ENCODE data around the gene MYLK3. TPM values are rescaled to one million over a fixed set of nuclear protein-coding genes. Genes with fewer than 3 reads are reported as not detected.

Gene MYLK3
- total RNA-seq, 1 donor from 2014 or later: not detected

DNA sequence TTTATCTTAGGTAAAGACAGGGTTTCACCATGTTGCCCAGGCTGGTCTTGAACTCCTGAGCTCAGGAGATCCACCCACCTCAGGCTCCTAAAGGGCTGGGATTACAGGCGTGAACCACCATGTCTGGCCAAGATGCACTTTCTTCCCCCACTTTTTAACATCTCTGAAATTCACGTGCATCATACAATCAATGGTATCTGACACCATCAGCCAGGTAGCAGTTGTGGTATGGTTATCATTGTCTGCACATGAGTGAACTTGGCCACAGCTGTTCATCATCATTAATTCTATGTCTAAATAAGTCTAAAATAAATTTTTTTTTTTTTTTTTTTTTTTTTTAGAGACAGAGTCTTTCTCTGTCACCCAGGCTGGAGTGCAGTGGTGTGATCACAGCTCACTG is 34.2 kb upstream of the MYLK3 start:
- no peak overlapping the region for H3K4me3 ChIP-seq (ENCODE audit: low read depth, low read length)
- no peak for DNase-seq (ENCODE audit: low read depth)
- TF ChIP-seq, protein P1, sequence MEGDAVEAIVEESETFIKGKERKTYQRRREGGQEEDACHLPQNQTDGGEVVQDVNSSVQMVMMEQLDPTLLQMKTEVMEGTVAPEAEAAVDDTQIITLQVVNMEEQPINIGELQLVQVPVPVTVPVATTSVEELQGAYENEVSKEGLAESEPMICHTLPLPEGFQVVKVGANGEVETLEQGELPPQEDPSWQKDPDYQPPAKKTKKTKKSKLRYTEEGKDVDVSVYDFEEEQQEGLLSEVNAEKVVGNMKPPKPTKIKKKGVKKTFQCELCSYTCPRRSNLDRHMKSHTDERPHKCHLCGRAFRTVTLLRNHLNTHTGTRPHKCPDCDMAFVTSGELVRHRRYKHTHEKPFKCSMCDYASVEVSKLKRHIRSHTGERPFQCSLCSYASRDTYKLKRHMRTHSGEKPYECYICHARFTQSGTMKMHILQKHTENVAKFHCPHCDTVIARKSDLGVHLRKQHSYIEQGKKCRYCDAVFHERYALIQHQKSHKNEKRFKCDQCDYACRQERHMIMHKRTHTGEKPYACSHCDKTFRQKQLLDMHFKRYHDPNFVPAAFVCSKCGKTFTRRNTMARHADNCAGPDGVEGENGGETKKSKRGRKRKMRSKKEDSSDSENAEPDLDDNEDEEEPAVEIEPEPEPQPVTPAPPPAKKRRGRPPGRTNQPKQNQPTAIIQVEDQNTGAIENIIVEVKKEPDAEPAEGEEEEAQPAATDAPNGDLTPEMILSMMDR (IDR thresholded peaks at IDR 0.05; ENCODE audit: insufficient read depth, low read length, poor library complexity, severe bottlenecking): no peak
- H3K27me3 ChIP-seq (ENCODE audit: control insufficient read depth, insufficient read depth, low read length): no peaks in the 10 kb centered on the region
- H3K36me3 ChIP-seq (ENCODE audit: control insufficient read depth, insufficient read depth, low read length): no peaks in the 10 kb centered on the region

DNA sequence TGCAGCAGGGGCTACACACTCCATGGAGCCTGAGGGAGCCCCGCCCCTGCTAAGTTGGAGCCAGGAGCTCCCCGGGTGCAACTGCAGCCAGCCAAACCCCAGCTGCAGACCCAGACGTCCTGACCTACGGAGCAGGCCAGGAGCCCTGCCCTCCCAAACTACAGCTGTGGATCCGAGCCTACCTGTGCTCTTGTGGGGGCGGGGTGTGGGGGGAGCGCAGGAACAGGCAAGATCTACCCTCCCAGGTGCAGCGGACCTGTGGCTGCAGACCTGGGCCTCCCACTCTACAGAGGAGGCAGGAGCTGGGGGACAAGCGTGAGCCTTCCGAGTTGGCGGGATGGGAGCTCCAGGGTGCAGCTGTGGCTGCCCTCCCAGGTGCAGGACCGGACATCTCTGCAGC is 29.7 kb upstream of the MYLK3 start:
- Histone ChIP-seq H3K36me3 (ENCODE audit: control insufficient read depth, insufficient read depth, low read length) (no peaks in the 10 kb centered on the region), H3K27me3 (ENCODE audit: control insufficient read depth, insufficient read depth, low read length) (no peaks in the 10 kb centered on the region), H3K4me3 (ENCODE audit: low read depth, low read length) (no peak overlapping the region)
- TF ChIP-seq, protein P1 (IDR thresholded peaks at IDR 0.05; ENCODE audit: insufficient read depth, low read length, poor library complexity, severe bottlenecking): no peak
- no peak for DNase-seq (ENCODE audit: low read depth)

DNA sequence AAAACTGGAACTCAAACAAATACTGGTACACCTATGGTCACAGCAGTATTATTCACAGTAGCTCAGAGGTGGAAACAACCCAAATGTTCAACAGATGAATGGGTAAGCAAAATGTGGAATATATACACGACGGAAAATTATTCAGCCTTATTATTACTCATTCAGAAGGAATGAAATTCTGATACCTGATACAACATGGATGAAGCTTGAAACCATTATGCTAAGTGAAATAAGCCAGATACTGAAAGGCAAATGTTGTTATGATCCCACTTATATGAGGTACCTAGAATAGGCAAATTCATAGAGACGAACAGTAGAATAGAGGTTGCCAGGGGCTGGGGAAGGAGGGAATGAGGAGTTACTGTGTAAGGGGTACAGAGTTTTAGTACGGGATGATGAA is 27.1 kb upstream of the MYLK3 start:
- DNase-seq (ENCODE audit: low read depth): no peak
- TF ChIP-seq, protein P1 (IDR thresholded peaks at IDR 0.05; ENCODE audit: insufficient read depth, low read length, poor library complexity, severe bottlenecking): no peak
- H3K4me3 ChIP-seq (ENCODE audit: low read depth, low read length): no peak overlapping the region
- H3K27me3 ChIP-seq (ENCODE audit: control insufficient read depth, insufficient read depth, low read length): no peaks in the 10 kb centered on the region
- H3K36me3 ChIP-seq (ENCODE audit: control insufficient read depth, insufficient read depth, low read length): no peaks in the 10 kb centered on the region

DNA sequence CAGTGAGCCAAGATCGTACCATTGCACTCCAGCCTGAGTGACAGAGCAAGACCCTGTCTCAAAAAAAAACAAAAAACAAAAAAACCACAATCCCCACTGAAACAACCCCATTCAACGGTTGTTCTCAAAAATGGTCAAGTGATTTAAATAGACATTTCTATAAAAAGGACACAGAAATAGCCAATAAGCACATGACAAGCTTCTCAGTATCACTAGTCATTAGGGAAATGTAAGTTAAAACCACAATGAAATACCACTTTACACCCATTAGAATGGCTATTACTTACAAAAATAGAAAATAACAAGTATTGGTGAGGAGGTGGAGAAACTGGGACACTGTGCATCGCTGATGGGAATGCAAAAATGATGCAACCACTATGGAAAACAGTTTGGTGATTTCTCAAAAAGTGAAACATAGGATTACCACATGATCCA is 26.6 kb upstream of the MYLK3 start:
- no peaks in the 10 kb centered on the region for H3K27me3 ChIP-seq (ENCODE audit: control insufficient read depth, insufficient read depth, low read length)
- H3K4me3 ChIP-seq (ENCODE audit: low read depth, low read length): no peak overlapping the region
- DNase-seq (ENCODE audit: low read depth): no peak
- TF ChIP-seq, protein P1 (IDR thresholded peaks at IDR 0.05; ENCODE audit: insufficient read depth, low read length, poor library complexity, severe bottlenecking): no peak
- H3K36me3 ChIP-seq (ENCODE audit: control insufficient read depth, insufficient read depth, low read length): no peaks in the 10 kb centered on the region

DNA sequence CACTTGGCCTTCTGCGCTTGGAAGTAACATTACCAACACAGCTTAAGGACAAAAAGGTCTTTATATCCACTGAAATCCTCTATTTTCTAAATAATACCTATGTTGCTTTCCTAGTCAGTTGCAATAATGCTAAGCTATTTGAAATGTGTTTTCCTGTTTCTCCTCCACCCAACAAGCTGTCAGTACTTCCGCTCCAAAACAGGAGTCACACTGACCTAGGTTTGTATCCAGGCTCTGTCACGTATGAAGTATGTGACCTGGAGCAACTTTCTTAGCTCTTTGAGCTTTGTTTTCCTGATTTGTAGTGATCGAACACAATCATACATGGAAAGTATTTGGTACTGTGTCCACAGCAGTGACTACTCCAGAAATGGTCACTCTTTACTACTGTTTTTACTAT is 24.3 kb upstream of the MYLK3 start:
- no peak overlapping the region for H3K4me3 ChIP-seq (ENCODE audit: low read depth, low read length)
- no peaks in the 10 kb centered on the region for H3K27me3 ChIP-seq (ENCODE audit: control insufficient read depth, insufficient read depth, low read length)
- no peaks in the 10 kb centered on the region for H3K36me3 ChIP-seq (ENCODE audit: control insufficient read depth, insufficient read depth, low read length)
- TF ChIP-seq, protein P1 (IDR thresholded peaks at IDR 0.05; ENCODE audit: insufficient read depth, low read length, poor library complexity, severe bottlenecking): no peak
- no peak for DNase-seq (ENCODE audit: low read depth)

DNA sequence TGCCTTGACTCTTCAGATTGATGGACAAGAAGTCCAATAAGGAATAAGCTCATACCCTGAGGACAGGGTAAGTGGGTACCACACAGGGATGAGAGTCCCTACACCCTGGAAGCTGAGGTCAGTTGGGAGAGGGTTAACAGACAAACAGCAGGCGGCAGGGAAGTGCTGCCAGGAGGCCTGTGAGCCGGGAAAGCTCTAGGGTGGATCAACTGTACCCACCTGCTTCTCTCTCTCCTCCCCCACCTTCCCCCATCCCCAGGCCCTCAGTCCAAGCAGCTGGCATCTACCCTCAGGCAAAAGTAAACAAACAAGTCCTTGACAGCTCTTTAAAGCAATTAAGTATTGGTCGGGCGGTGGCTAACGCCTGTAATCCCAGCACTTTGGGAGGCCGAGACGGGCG is 20.7 kb upstream of the MYLK3 start:
- TF ChIP-seq, protein P1 (IDR thresholded peaks at IDR 0.05; ENCODE audit: insufficient read depth, low read length, poor library complexity, severe bottlenecking): no peak
- no peaks in the 10 kb centered on the region for H3K27me3 ChIP-seq (ENCODE audit: control insufficient read depth, insufficient read depth, low read length)
- H3K4me3 ChIP-seq (ENCODE audit: low read depth, low read length): no peak overlapping the region
- no peak for DNase-seq (ENCODE audit: low read depth)
- no peaks in the 10 kb centered on the region for H3K36me3 ChIP-seq (ENCODE audit: control insufficient read depth, insufficient read depth, low read length)

Measured in kidney epithelial cell (primary cell).